GM12873 (cell line): ENCODE data around the gene IMMT.

Experiments
- TF ChIP-seq, protein P1 (sequence below): IDR thresholded peaks from 2 replicates; pipeline ENCODE4 v1.5.1; 2012; ENCODE audit warnings: low read depth, mild to moderate bottlenecking, moderate library complexity, low read length, control low read depth; ENCODE audit not compliant: insufficient read depth; ENCODE audit errors: missing control alignments

The IMMT gene

GRCh38 chr2:86216575-86217555 lies 21.6 kb upstream of the IMMT start:
- TF ChIP-seq, protein P1, sequence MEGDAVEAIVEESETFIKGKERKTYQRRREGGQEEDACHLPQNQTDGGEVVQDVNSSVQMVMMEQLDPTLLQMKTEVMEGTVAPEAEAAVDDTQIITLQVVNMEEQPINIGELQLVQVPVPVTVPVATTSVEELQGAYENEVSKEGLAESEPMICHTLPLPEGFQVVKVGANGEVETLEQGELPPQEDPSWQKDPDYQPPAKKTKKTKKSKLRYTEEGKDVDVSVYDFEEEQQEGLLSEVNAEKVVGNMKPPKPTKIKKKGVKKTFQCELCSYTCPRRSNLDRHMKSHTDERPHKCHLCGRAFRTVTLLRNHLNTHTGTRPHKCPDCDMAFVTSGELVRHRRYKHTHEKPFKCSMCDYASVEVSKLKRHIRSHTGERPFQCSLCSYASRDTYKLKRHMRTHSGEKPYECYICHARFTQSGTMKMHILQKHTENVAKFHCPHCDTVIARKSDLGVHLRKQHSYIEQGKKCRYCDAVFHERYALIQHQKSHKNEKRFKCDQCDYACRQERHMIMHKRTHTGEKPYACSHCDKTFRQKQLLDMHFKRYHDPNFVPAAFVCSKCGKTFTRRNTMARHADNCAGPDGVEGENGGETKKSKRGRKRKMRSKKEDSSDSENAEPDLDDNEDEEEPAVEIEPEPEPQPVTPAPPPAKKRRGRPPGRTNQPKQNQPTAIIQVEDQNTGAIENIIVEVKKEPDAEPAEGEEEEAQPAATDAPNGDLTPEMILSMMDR: no peak

DNA sequence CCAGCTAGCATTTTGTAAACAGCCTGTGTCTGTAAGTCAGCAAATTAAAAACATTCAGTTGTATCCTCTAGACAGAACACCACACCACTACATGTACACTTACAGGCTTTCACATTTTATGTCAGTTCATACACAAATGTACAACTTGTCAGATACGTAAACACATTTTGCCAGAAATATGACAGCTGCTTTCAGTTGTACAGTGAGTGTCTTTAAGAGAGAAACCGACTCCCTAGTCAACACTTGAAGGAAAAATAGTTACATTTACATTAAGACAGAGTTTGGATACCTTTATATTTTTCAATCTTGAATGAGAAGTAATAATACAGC lies 19.2 kb upstream of the IMMT start:
- TF ChIP-seq, protein P1: no peak

DNA sequence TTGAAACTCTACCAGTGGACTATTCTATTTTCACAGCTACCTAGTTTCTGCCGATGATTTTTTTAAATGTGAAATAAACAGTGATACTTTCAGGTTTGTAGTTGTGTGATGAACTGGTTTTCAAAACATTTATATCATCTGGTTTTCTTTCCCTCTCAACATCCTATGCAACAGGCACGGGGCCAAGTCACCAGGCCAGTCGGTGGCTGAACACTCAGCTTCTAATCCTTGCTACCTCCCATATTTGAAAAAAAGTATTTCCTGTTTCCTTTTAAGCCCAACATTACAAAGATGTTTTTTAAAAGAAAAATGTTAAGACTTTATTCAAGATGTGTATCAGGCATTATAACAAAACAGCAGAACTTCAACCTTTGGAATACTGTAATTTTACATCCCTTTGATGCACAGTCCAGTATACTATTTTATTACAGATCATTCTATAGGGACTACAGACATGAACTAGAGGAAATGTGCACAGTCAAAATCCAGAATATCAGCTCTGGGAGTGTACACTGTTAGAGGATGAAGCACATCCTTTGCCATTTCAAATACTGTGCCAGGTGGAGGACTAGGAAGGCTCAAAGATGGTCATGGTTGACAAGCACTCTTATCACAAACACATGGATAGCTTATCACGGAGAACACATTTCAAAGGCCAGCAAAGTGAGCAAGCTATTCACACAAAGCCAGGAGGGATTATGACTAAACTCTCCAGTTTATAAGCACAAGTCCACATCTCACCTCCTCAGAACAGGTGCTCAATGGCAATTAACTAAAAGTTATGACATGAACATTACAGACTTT lies 18.6 kb upstream of the IMMT start:
- TF ChIP-seq, protein P1: no peak

- TF ChIP-seq, protein P1: no peak
Measured at GRCh38 chr2:86213056-86213455, 17.8 kb upstream of the IMMT start.

- TF ChIP-seq, protein P1: no peak
Measured at GRCh38 chr2:86211796-86212188, 16.5 kb upstream of the IMMT start.

- TF ChIP-seq, protein P1: no peak
Measured at GRCh38 chr2:86211033-86211795, 16.0 kb upstream of the IMMT start.

DNA sequence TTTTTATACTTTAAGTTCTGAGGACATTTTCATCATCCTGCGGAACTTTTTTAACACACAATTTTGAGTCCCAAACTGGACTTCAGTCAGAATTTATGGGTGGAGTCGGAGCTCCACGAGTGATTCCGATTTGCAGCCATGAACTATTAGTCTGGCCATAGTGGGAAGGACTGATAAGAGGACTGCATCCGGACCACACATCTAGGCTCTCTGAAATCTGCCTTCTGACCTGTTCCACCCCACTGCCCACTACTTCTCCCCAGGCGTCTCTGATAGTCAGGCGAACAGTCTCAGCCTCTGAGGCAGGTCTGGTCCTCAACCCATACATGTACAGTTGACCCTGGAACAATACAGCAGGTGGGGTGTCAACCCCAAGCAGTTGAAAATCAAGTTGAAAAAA lies 9.2 kb upstream of the IMMT start:
- TF ChIP-seq, protein P1: no peak
